Measurements from ENCODE around the gene AP3S2.

AP3S2 gene

GRCh38 chr15:89809787-89810148, 84.0 kb downstream of the AP3S2 start:
- H3K27ac ChIP-seq = no peak overlapping the region
- H3K4me2 ChIP-seq = no peak overlapping the region
- no peaks in the 10 kb centered on the region for H3K9me3 ChIP-seq (replicated peaks in 1 of 11)
- H3K4me3 ChIP-seq = no peak overlapping the region
- peaks cover 7 to 40% (median 20%) of the 10 kb centered on the region in 10 experiments for H3K4me1 ChIP-seq
- no peak for TF ChIP-seq Cebpa-rat (IDR thresholded peaks at IDR 0.05)
- H3K36me3 ChIP-seq = peaks cover 0 to 24% (median 0%) of the 10 kb centered on the region in 11 experiments; a peak in 3 of 22 replicates
- no peak overlapping the region for H3K9ac ChIP-seq
- peaks cover 10 to 25% (median 19%) of the 10 kb centered on the region in 11 experiments; a peak in 20 of 22 replicates for H3K27me3 ChIP-seq
- peaks cover 0 to 74% (median 6%) of the 10 kb centered on the region in 11 experiments; a peak in 11 of 22 replicates for H4K20me1 ChIP-seq

GRCh38 chr15:89809093-89809786, 84.6 kb downstream of the AP3S2 start:
- no peak overlapping the region for H3K4me3 ChIP-seq
- H3K9ac ChIP-seq = no peak overlapping the region
- peaks cover 7 to 20% (median 14%) of the 10 kb centered on the region in 11 experiments; a peak in 20 of 22 replicates for H3K27me3 ChIP-seq
- H4K20me1 ChIP-seq = peaks cover 0 to 74% (median 6%) of the 10 kb centered on the region in 11 experiments; a peak in 11 of 22 replicates
- H3K4me2 ChIP-seq = no peak overlapping the region
- no peak overlapping the region for H3K27ac ChIP-seq
- peaks cover 4 to 42% (median 17%) of the 10 kb centered on the region in 10 experiments for H3K4me1 ChIP-seq
- H3K9me3 ChIP-seq (replicated peaks in 1 of 11) = no peaks in the 10 kb centered on the region
- H3K36me3 ChIP-seq = peaks cover 0 to 28% (median 0%) of the 10 kb centered on the region in 11 experiments; a peak in 3 of 22 replicates
- TF ChIP-seq Cebpa-rat (IDR thresholded peaks at IDR 0.05) = no peak

GRCh38 chr15:89808160-89808870, 85.5 kb downstream of the AP3S2 start:
- no peak for TF ChIP-seq Cebpa-rat (IDR thresholded peaks at IDR 0.05)
- Histone ChIP-seq H3K27me3 (peaks cover 0 to 11% (median 5%) of the 10 kb centered on the region in 11 experiments; a peak in 16 of 22 replicates), H3K36me3 (peaks cover 0 to 37% (median 0%) of the 10 kb centered on the region in 11 experiments; a peak in 3 of 22 replicates), H3K9ac (no peak overlapping the region), H3K4me2 (no peak overlapping the region), H4K20me1 (peaks cover 0 to 70% (median 0%) of the 10 kb centered on the region in 11 experiments; a peak in 10 of 22 replicates), H3K9me3 (replicated peaks in 1 of 11) (no peaks in the 10 kb centered on the region), H3K4me1 (peaks cover 3 to 42% (median 14%) of the 10 kb centered on the region in 10 experiments), H3K4me3 (no peak overlapping the region), H3K27ac (no peak overlapping the region)

GRCh38 chr15:89807689-89808088, 86.1 kb downstream of the AP3S2 start:
- peaks cover 9 to 42% (median 18%) of the 10 kb centered on the region in 10 experiments for H3K4me1 ChIP-seq
- H3K4me2 ChIP-seq = no peak overlapping the region
- no peaks in the 10 kb centered on the region for H3K9me3 ChIP-seq (replicated peaks in 1 of 11)
- H3K27ac ChIP-seq = no peak overlapping the region
- TF ChIP-seq Cebpa-rat (IDR thresholded peaks at IDR 0.05) = no peak
- peaks cover 0 to 66% (median 0%) of the 10 kb centered on the region in 11 experiments; a peak in 8 of 22 replicates for H4K20me1 ChIP-seq
- H3K9ac ChIP-seq = no peak overlapping the region
- H3K36me3 ChIP-seq = peaks cover 0 to 44% (median 0%) of the 10 kb centered on the region in 11 experiments; a peak in 3 of 22 replicates
- H3K27me3 ChIP-seq = peaks cover 0 to 4% (median 0%) of the 10 kb centered on the region in 11 experiments; a peak in 2 of 22 replicates
- H3K4me3 ChIP-seq = no peak overlapping the region

GRCh38 chr15:89806559-89807550, 86.9 kb downstream of the AP3S2 start:
- H3K4me2 ChIP-seq = no peak overlapping the region
- H3K27ac ChIP-seq = no peak overlapping the region
- no peak overlapping the region for H3K9ac ChIP-seq
- no peaks in the 10 kb centered on the region for H3K9me3 ChIP-seq (replicated peaks in 1 of 11)
- peaks cover 0 to 46% (median 0%) of the 10 kb centered on the region in 11 experiments; a peak in 3 of 22 replicates for H3K36me3 ChIP-seq
- H4K20me1 ChIP-seq = peaks cover 0 to 57% (median 0%) of the 10 kb centered on the region in 11 experiments; a peak in 6 of 22 replicates
- H3K27me3 ChIP-seq = no peaks in the 10 kb centered on the region
- peaks cover 17 to 42% (median 26%) of the 10 kb centered on the region in 10 experiments for H3K4me1 ChIP-seq
- no peak for TF ChIP-seq Cebpa-rat (IDR thresholded peaks at IDR 0.05)
- H3K4me3 ChIP-seq = no peak overlapping the region

GRCh38 chr15:89806210-89806558, 87.6 kb downstream of the AP3S2 start:
- peaks cover 0 to 52% (median 0%) of the 10 kb centered on the region in 11 experiments; a peak in 4 of 22 replicates for H3K36me3 ChIP-seq

GRCh38 chr15:89805241-89806209, 88.3 kb downstream of the AP3S2 start:
- H3K4me1 ChIP-seq = peaks cover 17 to 42% (median 26%) of the 10 kb centered on the region in 10 experiments
- no peaks in the 10 kb centered on the region for H3K9me3 ChIP-seq (replicated peaks in 1 of 11)
- H3K27me3 ChIP-seq = no peaks in the 10 kb centered on the region
- H3K27ac ChIP-seq = no peak overlapping the region
- TF ChIP-seq Cebpa-rat (IDR thresholded peaks at IDR 0.05) = no peak
- no peak overlapping the region for H3K4me3 ChIP-seq
- peaks cover 0 to 58% (median 0%) of the 10 kb centered on the region in 11 experiments; a peak in 4 of 22 replicates for H3K36me3 ChIP-seq
- peaks cover 0 to 48% (median 0%) of the 10 kb centered on the region in 11 experiments; a peak in 5 of 22 replicates for H4K20me1 ChIP-seq
- H3K9ac ChIP-seq = no peak overlapping the region
- no peak overlapping the region for H3K4me2 ChIP-seq

More at GRCh38 chr15:89806210-89806558, 87.6 kb downstream of the AP3S2 start:
- Histone ChIP-seq H4K20me1 (peaks cover 0 to 53% (median 0%) of the 10 kb centered on the region in 11 experiments; a peak in 5 of 22 replicates), H3K4me2 (no peak overlapping the region), H3K4me1 (peaks cover 17 to 38% (median 26%) of the 10 kb centered on the region in 10 experiments), H3K9ac (no peak overlapping the region), H3K27me3 (no peaks in the 10 kb centered on the region), H3K4me3 (no peak overlapping the region), H3K27ac (no peak overlapping the region), H3K9me3 (replicated peaks in 1 of 11) (no peaks in the 10 kb centered on the region)
- no peak for TF ChIP-seq Cebpa-rat (IDR thresholded peaks at IDR 0.05)
